ENCODE measurements around the gene RNASE8.

DNA sequence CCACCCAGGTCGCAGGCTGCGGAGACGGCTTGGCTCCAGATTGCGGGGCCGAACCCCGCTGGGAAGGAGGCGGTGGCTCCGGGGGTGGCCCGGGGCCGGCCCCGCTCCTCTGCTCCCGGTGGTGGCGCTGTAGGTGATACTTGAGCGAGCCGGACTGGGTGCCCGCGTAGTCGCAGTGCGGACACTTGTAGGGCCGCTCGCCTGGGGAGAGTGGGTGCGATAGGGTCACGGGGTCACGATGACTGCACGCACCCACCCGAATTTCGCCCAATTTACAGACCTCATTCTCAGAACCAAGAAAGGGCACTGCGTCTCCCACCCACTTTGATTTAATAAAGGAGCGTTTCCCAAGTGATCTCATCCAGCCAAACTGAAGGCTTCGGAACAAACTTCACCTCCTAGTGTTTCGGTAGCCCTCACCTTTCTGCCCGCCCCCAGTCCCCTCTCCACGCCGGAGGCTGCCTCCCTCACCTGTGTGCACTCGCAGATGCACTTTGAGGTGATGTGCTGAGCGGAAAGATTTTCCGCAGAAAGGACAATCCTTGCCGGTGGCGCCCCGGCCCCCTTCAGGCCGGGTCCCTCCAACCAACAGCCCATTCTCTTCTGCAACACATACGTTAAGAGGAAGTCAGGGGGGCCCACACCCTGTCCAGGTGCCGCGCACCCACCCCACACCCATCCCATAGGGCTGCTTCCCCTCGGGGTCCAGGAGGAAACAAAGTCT, 33.5 kb downstream of the RNASE8 start:
- TF ChIP-seq, protein P1, sequence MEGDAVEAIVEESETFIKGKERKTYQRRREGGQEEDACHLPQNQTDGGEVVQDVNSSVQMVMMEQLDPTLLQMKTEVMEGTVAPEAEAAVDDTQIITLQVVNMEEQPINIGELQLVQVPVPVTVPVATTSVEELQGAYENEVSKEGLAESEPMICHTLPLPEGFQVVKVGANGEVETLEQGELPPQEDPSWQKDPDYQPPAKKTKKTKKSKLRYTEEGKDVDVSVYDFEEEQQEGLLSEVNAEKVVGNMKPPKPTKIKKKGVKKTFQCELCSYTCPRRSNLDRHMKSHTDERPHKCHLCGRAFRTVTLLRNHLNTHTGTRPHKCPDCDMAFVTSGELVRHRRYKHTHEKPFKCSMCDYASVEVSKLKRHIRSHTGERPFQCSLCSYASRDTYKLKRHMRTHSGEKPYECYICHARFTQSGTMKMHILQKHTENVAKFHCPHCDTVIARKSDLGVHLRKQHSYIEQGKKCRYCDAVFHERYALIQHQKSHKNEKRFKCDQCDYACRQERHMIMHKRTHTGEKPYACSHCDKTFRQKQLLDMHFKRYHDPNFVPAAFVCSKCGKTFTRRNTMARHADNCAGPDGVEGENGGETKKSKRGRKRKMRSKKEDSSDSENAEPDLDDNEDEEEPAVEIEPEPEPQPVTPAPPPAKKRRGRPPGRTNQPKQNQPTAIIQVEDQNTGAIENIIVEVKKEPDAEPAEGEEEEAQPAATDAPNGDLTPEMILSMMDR (IDR thresholded peaks at IDR 0.05): no peak
- TF ChIP-seq EP300 (IDR thresholded peaks at IDR 0.05) (no peak), POLR2A (IDR thresholded peaks at IDR 0.05) (no peak)

All from stomach (tissue), 4 donors.